ENCODE measurements around the gene SHB. TPM values are rescaled to one million over a fixed set of nuclear protein-coding genes. Genes with fewer than 3 reads are reported as not detected.

Gene SHB
- total and polyA plus RNA-seq, 11 donors = 7.8 to 31.4 (median 21.4) TPM

DNA sequence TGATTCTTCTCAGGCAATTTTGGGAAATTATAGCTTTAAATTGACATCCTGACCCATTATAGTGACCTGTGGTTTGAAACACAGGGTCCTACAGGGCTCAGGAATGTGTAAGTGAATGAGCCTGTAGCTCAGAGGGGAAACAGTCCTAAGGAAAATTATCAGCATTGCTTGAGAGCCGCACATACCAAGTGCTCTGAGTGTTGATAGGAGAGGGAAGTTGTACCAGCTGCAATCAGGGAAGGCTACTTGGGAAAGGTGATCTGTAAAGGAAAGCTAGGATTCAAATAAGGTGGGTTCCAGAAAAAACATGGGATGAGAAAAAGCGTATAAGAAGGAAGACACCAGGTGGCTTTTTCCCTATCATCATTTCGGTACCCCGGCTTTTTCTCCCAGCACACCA lies 160.7 kb downstream of the SHB start:
- TF ChIP-seq CTCF (IDR thresholded peaks at IDR 0.05) = no peak
- no peak for TF ChIP-seq POLR2A (IDR thresholded peaks at IDR 0.05)

DNA sequence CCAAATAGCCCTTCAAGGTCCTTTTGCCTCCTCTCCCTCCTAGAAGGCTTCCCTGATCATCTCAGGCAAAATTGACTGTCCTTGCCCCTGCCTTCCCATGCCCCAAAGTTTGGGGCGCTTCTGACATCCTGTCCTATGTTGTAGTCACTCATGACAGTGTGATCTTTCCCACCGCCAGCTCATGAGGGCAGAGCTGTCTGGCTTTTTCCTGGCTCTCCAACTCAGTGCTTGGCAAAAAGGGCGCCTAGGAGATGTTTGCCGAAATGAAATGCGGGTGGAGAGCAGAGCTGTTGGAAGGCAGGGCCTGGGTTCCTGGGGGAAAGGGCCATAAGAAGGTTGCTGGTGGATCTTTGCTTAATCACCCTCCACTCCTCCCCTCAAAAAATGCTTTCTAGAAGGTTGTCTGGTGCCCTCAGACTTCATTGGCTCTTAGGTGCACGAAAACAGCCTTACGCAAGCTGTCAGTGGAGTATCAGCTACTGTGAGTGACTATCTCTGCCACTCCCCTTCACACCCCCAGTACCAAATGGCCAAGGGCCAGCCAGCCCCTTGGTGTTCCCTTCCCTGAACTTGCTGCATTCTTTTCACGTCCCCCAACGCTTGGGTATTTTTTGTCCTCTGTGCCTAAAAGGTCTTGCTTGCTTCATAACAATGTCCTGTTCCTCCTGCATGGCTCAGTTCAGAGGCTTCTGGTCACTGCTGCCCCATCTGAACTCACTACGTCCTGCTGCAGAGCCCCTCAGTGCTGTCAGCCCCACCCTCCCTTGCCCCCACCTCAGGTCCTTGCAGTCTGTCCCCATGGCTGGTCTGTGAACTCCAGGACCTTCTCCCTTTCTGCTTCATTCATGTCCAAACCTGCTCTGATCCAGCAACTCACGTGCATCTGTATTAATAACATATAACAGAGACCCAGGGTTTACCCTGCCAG lies 162.5 kb downstream of the SHB start:
- Histone ChIP-seq H3K27me3 (no peaks in the 10 kb centered on the region), H3K4me1 (peaks cover 0 to 34% (median 21%) of the 10 kb centered on the region in 12 donors), H3K4me3 (no peak overlapping the region), H3K27ac (no peak overlapping the region), H3K9me3 (no peaks in the 10 kb centered on the region), H3K36me3 (no peaks in the 10 kb centered on the region)
- DNase-seq (no peak), ATAC-seq (no peak)
- TF ChIP-seq POLR2A (IDR thresholded peaks at IDR 0.05) = no peak
- TF ChIP-seq CTCF (IDR thresholded peaks at IDR 0.05) = no peak
- WGBS, 4 donors = 88 to 89% (median 89%) methylated on average over 11 of the region's 11 CpGs
- intact Hi-C loops (cut with DNase I) = loop anchor here in 3 of 10 donors (5.0 to 10.0 kb wide), 3 partner anchors 456 to 488 kb away; partner anchors contain the start of gene ALDH1B1 (in 2 of the 3)

More for the DNA sequence above, 160.7 kb downstream of the SHB start:
- 59 to 77% (median 69%) methylated on average over 4 of the region's 4 CpGs for WGBS, 4 donors
- no peaks in the 10 kb centered on the region for H3K27me3 ChIP-seq
- intact Hi-C loops (cut with DNase I) = loop anchor here in 3 of 10 donors (5.0 to 10.0 kb wide), 3 partner anchors 454 to 487 kb away; partner anchors contain the start of gene ALDH1B1 (in 2 of the 3)
- DNase-seq (no peak), ATAC-seq (no peak)
- no peak overlapping the region for H3K27ac ChIP-seq
- H3K4me1 ChIP-seq = peaks cover 0 to 24% (median 9%) of the 10 kb centered on the region in 12 donors
- H3K36me3 ChIP-seq = no peaks in the 10 kb centered on the region
- H3K9me3 ChIP-seq = no peaks in the 10 kb centered on the region
- H3K4me3 ChIP-seq = no peak overlapping the region

DNA sequence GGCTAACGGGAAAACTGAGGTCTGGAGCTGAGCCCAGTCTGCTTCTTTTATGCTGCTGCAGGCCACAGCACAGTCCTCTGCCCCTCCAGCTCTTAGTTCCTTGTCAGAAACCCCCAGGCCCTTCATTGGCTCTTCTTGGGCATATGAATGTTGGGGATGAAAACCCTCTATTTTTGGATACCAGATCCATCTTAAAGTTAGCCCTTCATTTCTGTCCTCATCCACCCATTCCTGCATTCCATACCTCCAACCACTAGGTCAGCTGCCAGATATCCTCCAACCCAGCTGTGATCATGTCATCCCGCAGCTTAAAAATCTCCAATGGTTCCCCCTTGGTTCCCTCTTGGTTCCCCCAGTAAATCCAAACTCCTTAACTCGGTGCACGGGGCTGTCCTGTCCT lies 163.3 kb downstream of the SHB start:
- 96 to 97% (median 96%) methylated on average over 4 of the region's 4 CpGs for WGBS, 4 donors
- TF ChIP-seq CTCF (IDR thresholded peaks at IDR 0.05) (no peak), POLR2A (IDR thresholded peaks at IDR 0.05) (no peak)
- Histone ChIP-seq H3K27ac (no peak overlapping the region), H3K4me1 (peaks cover 0 to 34% (median 21%) of the 10 kb centered on the region in 12 donors), H3K9me3 (no peaks in the 10 kb centered on the region), H3K4me3 (no peak overlapping the region), H3K27me3 (no peaks in the 10 kb centered on the region), H3K36me3 (peaks cover 0 to 3% (median 0%) of the 10 kb centered on the region in 9 donors)
- no peak for DNase-seq
- intact Hi-C loops (cut with DNase I) = loop anchor here in 4 of 10 donors (2.0 to 10.0 kb wide), 4 partner anchors 253 to 489 kb away; partner anchors contain the start of gene ALDH1B1 (in 2 of the 4)
- no peak for ATAC-seq

GRCh38 chr9:37905131-37905505 lies 163.9 kb downstream of the SHB start:
- ATAC-seq = no peak
- no peaks in the 10 kb centered on the region for H3K9me3 ChIP-seq
- H3K27ac ChIP-seq = peak overlapping the region in 9 of 12 donors; percentile 81 to 96 (median 89)
- H3K36me3 ChIP-seq = peaks cover 0 to 4% (median 0%) of the 10 kb centered on the region in 9 donors
- intact Hi-C loops (cut with DNase I) = loop anchor here in 4 of 10 donors (2.0 to 10.0 kb wide), 4 partner anchors 254 to 490 kb away; partner anchors contain the start of gene ALDH1B1 (in 2 of the 4)
- DNase-seq = no peak
- peak overlapping the region in 9 of 12 donors; percentile 83 to 99 (median 93) for H3K4me3 ChIP-seq
- peaks cover 0 to 34% (median 21%) of the 10 kb centered on the region in 12 donors for H3K4me1 ChIP-seq
- no peaks in the 10 kb centered on the region for H3K27me3 ChIP-seq
- TF ChIP-seq POLR2A (IDR thresholded peaks at IDR 0.05) (no peak), CTCF (IDR thresholded peaks at IDR 0.05) (no peak)
- 48 to 62% (median 55%) methylated on average over 9 to 10 of the region's 10 CpGs for WGBS, 4 donors
